ENCODE results near the gene ZNF92.

- TF ChIP-seq POLR2A (IDR thresholded peaks at IDR 0.05) (no peak), CTCF (IDR thresholded peaks at IDR 0.05) (no peak), POLR2AphosphoS5 (IDR thresholded peaks at IDR 0.05; ENCODE audit: insufficient read depth in 1 of 2, low read depth in 1 of 2) (no peak)
Observed at GRCh38 chr7:65339257-65339656, 34.4 kb upstream of the ZNF92 start.
